Liver (tissue), 3 donors: ENCODE measurements around the gene ARMC7.

Experiments
- RAD21 ChIP-seq, 2 donors: IDR thresholded peaks; 2 replicates each; pipeline ENCODE4 v1.6.1; 2016; ENCODE audit warnings: antibody characterized with exemption in 2 of 2, mild to moderate bottlenecking in 2 of 2
- TF ChIP-seq, protein P1 (sequence below): fragments of 150-350 bp; IDR thresholded peaks from 2 replicates; pipeline ENCODE4 v1.5.1; 2017; ENCODE audit warnings: improper control_type of control experiment, low read depth, low read length; ENCODE audit not compliant: missing input control
- donor health status: healthy.
- donor health status: healthy.

DNA sequence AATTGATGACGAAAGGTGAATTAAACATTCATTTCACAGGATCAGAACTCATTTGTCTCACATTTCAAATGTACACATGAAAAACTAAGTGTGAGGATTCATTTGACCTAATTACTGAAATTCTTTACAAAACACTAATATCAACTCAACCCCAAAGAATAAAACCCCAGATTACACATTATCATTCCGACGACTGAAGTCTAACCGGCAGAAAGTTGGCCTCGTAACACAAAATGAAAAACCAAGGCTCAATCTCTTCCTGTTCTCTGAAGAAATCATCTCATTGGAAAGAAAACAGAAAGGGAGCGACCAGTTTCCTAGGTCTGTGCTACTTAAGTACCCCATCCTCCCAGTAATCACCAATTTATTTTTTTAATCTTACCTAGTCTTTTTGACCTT is 42.8 kb downstream of the ARMC7 start:
- TF ChIP-seq, protein P1, sequence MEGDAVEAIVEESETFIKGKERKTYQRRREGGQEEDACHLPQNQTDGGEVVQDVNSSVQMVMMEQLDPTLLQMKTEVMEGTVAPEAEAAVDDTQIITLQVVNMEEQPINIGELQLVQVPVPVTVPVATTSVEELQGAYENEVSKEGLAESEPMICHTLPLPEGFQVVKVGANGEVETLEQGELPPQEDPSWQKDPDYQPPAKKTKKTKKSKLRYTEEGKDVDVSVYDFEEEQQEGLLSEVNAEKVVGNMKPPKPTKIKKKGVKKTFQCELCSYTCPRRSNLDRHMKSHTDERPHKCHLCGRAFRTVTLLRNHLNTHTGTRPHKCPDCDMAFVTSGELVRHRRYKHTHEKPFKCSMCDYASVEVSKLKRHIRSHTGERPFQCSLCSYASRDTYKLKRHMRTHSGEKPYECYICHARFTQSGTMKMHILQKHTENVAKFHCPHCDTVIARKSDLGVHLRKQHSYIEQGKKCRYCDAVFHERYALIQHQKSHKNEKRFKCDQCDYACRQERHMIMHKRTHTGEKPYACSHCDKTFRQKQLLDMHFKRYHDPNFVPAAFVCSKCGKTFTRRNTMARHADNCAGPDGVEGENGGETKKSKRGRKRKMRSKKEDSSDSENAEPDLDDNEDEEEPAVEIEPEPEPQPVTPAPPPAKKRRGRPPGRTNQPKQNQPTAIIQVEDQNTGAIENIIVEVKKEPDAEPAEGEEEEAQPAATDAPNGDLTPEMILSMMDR: no peak
- no peak for TF ChIP-seq RAD21 (IDR thresholded peaks at IDR 0.05)
